GM12892 (cell line): ENCODE data around the gene NOL4L.

Source experiments
- POLR2A ChIP-seq: IDR thresholded peaks from 2 replicates; pipeline ENCODE4 v1.6.1; 2011; ENCODE audit warnings: low read depth, low read length, control low read depth
- POLR2AphosphoS5 ChIP-seq: IDR thresholded peaks from 2 replicates; pipeline ENCODE4 v1.6.1; 2011; ENCODE audit warnings: low read depth, low read length, control low read depth
- TAF1 ChIP-seq: IDR thresholded peaks from 2 replicates; pipeline ENCODE4 v1.6.1; 2011; ENCODE audit warnings: low read depth, mild to moderate bottlenecking, control low read depth, low read length, borderline replicate concordance

DNA sequence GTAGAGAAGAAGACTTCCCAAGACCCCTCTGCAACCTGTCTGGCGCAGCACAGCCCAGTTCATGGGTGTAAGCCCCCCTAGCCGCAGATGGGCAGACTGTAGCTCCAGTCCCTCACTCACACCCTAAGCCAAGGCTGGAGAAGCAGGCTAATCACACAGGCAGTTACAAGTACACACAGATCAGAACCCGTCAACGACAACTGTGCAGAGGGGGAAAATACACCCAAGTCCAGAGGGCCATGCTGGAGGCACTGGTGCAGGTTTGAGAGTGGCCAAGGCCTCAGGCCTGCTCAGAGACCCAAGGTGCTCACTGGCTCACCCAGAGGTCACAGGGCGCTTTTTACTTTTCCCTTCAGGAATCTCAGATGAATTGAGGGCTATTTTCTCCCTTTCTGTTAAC is 106.1 kb downstream of the NOL4L start:
- TF ChIP-seq POLR2A (no peak), POLR2AphosphoS5 (no peak), TAF1 (no peak)
